NT2/D1 (cell line): ENCODE results near the gene MYO7A.

Experiments used
- SUZ12 ChIP-seq: IDR thresholded peaks from 2 replicates; pipeline ENCODE4 v1.6.1; 2011; ENCODE audit not compliant: insufficient read length, insufficient read depth; ENCODE audit errors: extremely low read depth
- YY1 ChIP-seq: IDR thresholded peaks from 2 replicates; pipeline ENCODE4 v1.6.1; 2011; ENCODE audit not compliant: insufficient read length, insufficient read depth

DNA sequence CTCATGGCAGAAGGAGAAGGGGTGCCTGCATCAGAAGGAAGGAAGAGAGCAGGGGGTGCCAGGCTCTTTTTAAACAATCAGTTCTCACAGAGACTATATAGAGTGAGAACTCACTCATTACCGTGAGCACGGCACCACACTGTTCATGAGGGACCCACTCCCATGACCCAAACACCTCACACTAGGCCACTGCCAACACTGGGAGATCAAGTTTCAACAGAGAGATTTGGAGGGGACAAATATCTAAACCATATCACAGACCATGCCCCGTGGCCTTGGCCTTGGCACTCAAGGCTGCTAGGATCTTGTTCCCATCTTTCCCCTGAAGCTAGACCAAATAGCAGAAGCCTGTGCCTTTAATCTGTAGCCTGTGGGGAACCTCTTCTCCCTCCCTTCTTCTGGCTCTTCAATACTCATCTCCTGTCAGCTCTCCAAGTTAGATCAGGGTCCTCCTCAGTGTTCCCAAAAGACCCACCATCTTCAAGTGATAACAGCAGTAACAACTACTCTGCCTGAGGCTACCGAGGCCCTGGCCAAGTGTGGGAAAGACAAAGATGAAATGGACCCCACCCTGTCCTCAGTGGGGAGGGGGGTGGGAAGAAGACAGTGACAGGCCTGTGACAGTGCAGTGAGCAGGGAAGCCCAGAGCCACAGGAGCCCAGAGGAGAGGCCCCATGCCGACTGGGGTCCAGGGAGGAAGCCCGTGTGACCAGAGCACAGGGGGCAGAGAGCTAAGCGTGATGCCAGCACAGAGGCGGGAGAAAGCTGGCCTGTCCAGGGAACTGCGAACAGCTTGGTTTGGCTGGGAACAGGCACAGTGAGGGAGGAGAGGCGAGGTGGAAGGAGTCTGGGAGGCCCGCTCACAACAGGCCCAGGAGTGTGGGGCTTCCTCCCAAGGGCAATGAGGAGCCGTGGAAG lies 72.6 kb downstream of the MYO7A start:
- TF ChIP-seq YY1 (no peak), SUZ12 (no peak)
